ENCODE measurements around the gene SMPDL3B.

Gene SMPDL3B, protein sequence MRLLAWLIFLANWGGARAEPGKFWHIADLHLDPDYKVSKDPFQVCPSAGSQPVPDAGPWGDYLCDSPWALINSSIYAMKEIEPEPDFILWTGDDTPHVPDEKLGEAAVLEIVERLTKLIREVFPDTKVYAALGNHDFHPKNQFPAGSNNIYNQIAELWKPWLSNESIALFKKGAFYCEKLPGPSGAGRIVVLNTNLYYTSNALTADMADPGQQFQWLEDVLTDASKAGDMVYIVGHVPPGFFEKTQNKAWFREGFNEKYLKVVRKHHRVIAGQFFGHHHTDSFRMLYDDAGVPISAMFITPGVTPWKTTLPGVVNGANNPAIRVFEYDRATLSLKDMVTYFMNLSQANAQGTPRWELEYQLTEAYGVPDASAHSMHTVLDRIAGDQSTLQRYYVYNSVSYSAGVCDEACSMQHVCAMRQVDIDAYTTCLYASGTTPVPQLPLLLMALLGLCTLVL

DNA sequence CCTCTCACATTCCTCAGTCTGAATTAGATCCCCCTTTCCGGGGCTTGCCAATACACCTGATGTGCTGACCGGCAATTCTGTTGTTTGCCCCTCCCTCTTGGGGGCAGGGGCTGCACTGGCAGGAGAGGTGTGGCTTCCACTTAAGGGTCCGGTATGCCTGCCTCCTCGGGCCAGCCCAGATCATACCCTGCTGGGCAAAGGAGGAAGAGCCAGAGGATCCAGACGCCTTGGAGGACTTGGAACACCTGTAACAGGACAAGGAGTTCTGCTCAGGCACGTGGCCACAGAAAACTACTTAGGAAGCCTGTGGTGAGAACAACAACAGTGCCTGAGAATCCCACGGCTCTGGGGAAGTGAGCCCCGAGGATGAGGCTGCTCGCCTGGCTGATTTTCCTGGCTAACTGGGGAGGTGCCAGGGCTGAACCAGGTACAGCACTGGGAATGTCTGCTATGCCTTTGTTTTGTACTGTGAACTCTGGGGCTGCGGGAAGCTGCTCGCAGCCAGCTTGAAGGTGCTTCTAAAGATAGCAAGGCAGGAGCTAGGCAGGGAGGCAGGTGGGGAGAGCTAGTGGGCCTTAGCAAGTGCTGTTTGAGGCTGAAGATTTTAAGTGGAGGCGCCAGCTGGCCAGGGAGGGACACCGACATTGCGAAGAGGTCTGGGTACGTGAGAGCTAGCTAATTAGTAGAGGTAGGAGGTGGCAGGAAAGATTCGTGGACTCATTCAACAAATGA lies at the start of gene SMPDL3B:
TSS of gene SMPDL3B (plus strand) at position 183 of the 732 bp plus-strand sequence. CDS start at position 367, 184 bp downstream.
- DNase-seq = no peak

DNA sequence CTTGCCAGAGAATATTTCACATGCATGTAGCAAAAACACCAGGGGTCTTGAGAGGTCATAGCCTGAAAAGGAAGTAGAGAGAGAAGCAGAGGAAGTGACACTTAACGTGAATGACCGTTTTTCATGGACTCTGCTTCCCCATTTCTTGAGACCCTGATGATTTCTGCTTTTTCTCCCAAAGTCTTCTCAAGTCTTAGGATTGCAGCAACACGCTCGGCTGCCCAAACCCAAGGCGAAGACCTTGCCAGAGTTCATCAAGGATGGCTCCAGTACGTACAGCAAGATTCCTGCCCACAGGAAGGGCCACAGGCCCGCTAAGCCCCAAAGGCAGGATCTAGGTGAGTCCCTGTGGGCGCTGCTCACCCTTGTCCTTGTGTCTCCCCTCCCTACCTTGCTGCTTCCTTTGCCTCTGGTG lies 49.7 kb upstream of the SMPDL3B start:
- DNase-seq = no peak

DNA sequence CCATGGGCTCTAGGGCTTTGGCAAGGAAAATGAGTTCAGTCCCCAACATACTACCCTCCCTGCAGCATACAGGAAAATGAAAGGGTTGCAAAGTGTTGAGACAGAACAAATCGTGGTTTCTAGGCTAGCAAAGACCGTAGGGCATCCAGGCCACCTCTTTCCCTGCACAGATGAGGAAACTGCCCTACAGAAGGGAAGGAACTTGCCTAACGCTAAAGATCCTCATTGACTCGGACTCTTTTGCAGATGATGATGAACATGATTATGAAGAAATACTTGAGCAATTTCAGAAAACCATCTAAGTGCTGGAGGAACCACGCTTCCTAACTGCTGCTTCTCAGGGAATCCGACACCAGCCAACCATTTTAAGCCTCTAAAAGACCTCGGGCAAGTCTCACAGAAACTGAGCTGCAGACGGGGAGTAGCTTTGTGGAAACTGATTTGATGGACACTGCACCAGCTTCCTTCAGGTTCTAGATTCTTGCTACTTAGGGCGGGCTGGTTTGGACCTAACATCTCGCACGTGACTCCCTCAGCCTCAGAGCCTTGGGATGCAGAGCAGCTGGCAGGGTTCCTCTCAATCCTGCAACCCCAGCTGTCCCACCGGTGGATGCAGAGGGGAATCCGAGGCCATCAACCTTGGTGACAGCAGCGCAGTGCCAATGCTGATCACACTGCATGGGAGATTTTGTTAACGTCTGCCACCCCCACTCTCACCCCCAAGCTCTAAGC lies 49.0 kb upstream of the SMPDL3B start:
- DNase-seq = no peak

DNA sequence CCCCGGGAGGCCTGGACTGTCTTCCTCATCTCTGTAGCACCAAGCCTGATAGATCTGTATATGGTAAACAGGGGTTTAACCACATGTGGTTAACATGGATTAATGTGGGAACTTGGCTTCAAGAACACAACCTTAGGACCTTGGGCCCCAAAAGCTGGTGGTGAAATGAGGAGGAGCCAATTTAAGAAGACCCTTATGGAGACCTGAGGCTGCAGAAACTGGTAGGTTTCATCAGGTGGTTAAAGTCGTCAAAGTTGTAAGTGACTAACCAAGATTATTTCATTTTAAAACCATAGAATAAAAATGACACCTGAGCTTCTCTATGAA lies 48.5 kb upstream of the SMPDL3B start:
- DNase-seq = no peak

DNA sequence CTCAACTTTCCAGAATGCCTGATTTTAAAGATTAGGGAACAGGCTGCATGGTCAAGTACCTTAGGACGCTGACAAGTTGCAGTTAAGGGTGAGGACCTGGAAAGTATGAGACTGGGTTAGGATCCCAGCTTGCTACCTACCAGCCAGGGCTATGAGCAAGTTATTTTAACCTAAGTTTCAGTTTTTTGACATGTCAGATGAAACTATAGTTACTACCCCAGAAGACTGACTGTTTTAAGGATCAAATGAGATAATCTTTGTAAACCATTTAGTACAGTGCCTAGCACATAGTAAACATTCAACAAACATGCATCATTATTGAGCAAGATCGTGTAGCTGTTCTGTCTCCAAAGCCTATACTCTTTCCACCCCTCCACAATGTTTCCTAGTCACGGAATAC lies 48.1 kb upstream of the SMPDL3B start:
- no peak for DNase-seq

DNA sequence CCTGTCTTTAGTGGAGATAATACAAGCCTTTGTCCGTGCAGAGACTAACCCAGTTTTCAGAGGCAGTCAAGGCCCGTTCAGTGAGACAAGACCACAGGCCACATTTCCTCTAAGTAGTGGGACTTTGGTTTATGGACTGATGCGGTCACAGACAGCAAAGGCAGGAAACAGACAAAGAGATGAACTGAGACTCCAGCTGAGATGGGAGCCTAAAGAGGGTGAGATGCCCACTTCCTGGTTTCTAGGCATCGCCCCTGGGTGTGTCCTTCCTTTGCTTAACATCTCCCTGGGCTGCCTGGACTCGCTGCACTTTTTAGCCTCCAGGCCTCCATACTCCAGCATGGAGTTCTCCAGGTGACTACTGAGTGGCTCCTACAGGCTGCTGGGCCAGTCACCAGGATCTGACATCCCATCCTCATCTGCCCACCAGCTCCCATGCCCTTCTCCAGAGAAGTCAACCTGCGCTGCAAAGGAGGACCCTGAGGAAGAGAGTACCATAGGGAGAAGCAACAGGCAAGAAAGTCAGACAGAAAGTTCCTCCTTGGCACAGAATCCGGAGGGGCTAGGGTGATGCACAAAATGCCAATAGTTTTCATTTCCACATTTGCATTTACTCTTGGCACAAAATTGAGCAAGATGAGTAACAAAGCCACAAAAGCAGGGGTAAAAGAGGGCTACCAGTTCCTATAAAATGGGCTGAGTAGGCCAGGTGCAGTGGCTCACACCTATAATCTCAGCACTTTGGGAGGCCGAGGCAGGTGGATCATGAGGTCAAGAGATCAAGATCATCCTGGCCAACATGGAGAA lies 47.4 kb upstream of the SMPDL3B start:
- DNase-seq = no peak

DNA sequence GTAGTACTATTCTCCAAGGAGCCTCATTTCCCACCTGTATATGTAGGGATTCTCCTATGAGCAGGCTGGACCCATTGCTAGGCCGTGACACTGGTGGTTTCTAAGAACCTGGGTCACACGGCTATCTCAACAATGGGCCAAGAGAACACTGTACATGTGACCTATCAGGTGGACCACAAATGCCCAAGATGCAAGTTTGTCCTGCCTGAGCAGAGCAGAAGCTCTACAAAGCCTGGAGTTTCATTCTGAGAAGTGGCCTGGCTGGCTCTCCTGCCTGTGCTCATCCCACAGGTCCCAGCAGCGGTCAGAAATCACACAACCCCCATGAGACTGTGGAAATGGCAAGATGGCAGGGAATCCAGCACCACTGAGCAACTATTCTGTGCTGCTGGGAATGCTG lies 45.3 kb upstream of the SMPDL3B start:
- DNase-seq = no peak

DNA sequence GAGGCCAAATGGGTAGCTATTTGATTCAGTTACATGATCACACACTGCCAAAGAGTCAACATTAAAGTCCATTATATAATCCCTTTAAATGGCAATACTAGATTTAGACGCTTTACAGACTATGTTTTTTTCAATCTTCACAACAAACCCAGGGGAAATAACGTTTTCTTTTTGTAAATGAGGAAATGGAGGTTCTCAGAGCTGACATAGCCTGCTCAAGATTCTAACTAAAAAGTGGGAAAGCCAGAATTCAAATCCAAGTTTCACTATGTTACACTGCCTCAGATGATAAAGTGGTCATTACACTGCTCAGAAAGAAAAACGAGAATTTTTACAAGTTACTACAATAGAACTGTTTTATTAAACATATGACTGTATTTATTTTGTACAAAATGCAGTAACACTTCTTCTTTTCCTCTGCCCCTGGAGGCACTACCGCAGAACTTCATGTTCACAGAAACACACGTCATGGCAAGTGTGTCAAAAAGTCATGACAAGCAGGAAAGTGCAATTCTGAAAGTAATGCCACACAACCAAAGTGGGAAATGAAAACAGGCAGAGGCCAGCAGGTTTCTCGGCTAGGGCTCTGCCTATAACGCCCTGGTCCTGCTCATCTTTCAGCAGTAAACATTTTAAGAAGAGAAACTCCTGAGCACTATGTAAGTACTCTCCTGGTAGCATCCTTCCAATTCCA lies 43.5 kb upstream of the SMPDL3B start:
- no peak for DNase-seq

DNA sequence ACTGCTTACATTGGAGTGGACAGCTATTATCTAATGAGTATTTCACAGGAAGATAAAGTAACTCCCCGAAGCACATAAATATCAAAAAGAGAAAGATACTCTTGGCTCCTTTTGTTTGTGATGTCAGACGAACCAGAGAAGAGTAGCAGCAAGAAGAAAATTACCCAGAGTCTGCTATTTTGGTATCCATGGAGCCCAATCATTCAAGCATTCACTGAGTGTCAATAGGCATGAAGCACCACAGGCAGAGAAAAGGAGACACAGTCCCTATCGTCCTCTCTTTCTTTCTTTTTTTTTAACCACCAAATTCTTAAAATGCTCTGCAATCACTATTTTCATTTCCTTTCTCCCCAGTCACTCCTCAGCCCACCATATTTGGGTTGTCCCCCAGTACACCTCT lies 40.3 kb upstream of the SMPDL3B start:
- no peak for DNase-seq

DNA sequence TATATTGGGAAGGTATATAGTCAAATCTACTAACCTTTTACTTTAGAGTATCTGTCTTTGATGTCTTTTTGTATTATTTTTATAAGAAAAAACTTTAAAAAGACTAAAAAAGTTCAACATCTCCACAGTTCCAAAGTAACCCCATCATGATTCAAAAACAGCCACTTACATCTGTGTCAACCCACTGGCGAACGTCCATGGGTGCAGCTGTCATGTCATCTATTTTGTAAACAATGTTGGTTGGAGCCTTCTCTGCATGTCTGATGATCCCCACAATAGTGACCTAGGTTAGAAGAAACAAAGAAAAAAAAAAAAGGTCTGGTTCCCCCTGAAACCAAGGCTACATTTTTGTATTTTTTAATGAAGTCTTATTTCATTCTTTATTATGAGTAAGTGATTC lies 28.0 kb upstream of the SMPDL3B start:
- DNase-seq = no peak

DNA sequence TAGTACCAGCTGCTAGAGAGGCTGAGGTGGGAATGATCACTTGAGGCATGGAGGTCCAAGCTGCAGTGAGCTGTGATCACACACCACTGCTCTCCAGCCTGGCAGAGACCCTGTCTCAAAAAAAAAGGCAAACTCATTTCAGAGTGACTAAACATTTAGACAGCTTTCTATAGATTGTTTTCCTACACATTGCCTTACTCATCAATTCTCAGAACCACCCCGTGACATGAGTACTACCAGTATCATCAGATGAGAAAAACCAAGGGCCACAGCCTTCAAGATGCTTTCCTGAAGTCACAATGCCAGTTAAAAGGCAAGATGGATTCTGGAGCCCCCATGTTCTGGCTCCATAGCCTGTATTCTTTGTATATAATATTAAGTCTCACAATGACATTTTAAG lies 22.4 kb upstream of the SMPDL3B start:
- no peak for DNase-seq

DNA sequence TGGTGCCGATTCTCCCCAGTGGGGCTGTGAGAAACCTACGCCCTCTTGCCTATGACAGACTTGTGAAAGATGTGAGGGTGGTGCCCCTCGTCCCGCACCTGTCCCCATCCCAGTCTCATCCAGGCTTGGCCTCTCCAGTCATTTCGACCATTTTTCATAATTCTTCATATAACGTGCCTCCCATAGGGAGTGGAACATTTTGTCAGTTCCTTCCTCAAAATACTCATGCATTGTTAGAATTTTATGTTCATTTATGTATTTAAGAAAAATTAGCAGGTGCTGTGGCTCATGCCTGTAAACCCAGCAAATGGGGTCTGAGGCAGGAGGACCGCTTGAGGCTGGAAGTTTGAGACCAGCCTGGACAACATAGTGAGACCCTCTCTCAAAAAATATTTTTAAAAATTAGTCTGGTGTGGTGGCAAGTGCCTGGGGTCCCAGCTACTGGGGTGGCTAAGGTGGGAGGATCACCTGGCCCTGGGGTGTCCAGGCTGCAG lies 19.7 kb upstream of the SMPDL3B start:
- DNase-seq = no peak

DNA sequence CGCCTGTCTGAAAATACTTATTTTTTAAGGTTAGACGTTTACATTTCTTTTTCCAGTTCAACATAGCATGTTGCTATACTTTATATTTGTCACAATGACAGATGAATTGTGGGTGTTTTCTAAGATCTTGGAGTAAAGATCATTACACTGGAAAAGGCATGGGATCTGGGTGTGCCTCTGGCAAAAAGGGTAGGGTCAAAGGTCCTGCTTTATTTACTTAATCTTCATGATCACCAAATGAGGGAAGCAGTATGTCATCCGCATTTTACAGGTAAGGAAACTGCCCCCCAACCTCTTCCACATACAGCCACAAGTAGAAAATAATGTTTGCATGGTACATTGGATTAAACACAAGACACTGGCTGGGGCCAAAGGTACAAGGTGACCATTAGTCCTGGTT lies 12.5 kb upstream of the SMPDL3B start:
- DNase-seq = no peak

DNA sequence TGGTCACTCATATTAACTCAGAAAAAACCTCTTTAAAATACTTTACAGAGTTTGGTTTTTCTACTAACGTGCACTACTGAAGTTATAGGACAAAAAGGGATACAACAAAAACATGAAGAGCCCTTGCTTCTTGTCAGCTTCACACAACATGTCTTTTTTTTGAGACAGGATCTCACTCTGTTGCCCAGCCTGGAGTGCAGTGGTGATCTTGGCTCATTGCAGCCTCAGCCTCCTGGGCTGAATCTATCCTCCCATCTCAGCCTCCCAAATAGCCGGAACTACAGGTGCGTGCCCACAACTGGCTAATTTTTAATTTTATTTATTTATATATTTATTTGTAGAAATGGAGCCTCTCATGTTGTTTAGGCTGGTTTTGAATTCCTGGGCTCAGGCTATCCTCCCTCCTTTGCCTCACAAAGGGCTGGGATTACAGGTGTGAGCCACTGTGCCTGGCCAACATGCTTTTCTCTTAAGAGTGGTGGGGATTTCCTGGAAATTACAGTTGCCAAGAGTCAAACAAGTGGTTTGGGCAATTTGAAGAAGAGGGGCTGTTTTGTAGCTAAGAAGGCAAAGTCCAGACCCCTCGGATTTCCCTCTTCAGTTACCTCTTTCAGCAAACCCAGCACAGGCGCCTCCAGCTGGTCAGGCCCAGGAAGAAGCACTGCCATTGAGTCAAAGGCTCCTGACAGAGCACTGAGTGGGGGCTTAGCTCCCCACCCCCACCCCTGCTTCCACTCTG lies 6.4 kb upstream of the SMPDL3B start:
- DNase-seq = no peak

DNA sequence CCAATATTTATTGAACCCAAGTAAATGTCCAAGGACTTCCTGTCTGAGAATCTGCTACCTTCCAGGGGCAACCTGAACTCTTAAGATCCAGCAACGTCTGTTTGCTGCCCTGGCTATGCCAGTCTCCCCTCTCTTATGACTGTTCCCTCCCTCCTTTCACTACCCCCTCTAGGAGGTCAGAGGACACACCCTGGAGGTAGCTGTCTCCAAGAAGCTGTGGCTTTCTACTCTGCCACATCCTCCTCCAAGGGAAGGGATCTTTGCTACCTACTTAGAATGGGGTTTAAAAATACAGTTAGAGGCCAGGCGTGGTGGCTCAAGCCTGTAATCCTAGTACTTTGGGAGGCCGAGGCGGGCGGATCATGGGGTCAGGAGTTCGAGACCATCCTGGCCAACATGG lies 3.6 kb upstream of the SMPDL3B start:
- no peak for DNase-seq

DNA sequence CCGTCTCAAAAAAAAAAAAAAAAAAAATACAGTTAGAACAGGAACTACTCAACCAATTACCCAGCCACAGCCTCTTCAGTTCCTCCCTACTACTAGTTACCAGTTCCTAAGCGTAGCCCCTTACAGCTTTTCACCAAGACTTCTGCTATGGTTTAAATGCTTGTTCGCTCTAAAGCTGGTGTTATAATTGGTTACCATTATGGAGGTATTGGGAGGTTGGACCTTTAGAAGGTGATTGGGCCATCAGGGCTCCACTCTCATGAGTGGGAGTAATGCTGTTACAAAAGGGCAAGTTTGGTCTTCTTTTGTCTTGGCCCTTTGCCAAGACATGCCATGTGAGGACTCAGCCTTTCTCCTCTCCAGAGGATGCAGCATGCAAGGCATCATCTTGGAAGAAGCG lies 3.0 kb upstream of the SMPDL3B start:
- DNase-seq = no peak

DNA sequence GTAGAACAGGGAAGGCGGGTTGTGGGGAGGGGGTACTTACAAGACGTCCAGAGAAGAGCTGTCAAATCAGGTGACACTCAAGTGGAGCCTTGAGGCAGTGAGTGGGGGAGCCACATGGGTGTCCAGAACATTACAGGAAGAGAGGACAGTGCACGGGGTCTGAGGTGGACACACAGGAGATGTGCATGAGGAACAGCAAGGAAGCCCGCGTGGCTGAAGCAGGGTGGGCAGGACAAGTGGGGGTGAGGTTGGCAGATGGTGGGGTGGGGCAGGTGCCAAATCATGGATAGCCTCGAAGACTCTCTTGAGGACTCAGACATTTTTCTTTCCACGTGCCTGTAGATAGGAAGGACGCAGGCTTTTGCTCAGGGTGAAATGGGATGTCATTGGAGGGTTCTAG lies 921 bp downstream of the SMPDL3B start:
- DNase-seq = no peak

DNA sequence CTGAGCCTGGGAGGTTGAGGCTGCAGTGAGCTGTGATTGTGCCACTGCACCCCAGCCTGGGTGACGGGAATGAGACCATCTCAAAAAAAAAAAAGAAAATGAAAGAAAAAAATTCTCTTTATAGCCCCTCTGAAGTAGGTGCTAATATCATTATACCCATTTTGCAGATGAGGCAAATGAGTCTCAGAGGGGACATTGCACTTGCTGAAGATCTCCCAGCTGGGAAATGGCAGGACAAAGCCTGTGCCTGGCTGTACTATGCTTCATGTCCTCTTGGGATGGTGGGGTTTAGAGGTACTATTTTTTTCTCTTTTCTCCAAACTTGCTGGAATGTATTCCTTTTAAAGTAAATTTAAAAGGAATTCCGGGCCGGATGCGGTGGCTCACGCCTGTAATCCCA lies 1.6 kb downstream of the SMPDL3B start:
- DNase-seq = no peak

DNA sequence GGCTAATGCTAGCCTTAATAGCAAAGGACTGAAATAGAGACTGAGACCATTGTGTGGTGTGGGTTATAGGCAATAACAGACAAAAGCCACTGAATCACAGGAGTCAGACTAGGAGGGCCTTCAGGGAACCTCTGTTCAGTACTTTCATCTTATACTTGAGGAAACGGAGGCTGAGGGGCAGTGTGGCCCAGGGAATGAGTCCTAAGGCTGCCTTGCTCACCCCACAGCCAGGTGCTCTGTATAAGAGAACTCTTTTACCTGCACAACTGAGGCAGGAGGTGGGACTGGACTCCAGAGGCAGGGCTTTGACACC lies 2.7 kb downstream of the SMPDL3B start:
- DNase-seq = no peak

DNA sequence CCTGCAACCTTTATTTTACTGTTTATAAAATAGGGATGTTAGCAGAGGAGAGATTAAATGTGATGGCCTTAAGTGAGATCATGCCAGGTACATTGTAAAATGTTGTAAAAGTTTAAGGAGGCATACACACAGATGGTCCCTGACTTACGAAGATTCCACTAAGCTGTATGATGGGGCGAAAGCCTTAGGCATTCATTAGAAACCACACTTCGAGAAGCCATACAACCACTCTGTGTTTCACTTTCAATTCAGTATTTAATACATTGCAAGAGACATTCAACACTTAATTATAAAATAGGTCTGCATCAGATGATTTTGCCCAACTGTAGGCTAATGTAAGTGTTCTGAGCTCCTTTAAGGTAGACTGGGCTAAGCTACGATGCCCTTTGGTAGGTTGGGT lies 3.7 kb downstream of the SMPDL3B start:
- DNase-seq = no peak

DNA sequence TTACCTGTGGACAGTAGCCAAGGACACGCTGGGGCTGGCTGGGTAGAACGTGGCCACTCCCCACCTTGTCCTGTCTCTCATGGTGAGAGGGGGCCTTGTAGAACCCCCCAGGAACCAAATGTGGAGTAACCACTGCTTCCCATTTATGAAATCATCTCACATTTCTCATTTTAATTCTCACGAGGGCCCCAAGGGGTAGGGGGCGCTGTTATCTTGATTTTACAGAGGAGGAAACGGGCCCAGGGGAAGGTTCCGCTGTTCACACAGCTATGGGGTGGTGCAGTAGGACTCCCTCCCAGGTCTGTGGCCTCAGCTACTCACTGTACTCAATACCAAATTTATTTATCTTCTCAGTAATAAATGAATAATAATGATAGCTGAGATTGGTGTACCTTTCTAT lies 5.5 kb downstream of the SMPDL3B start:
- no peak for DNase-seq
